Thyroid gland (tissue), 4 donors: ENCODE results near the gene AP2B1.

Experiments
- CTCF ChIP-seq, 6 experiments: fragments of 200-600 bp in 3 of 6; fragments of 450-650 bp in 3 of 6; sonication (generic) in 3 of 6; IDR thresholded peaks; one replicate each; pipeline ENCODE4 v1.5.1; 2016 to 2019; ENCODE audit warnings: antibody characterized with exemption in 6 of 6, mild to moderate bottlenecking in 2 of 6, inconsistent platforms in 1 of 6, moderate library complexity in 1 of 6
- POLR2A ChIP-seq, 2 donors: fragments of 450-650 bp; IDR thresholded peaks; one replicate each; pipeline ENCODE4 v1.6.1; 2017; ENCODE audit warnings: antibody characterized with exemption in 2 of 2, mild to moderate bottlenecking in 2 of 2, moderate library complexity in 1 of 2

GRCh38 chr17:35621768-35622167 is 34.6 kb downstream of the AP2B1 start:
- TF ChIP-seq CTCF (IDR thresholded peaks at IDR 0.05): no peak
- TF ChIP-seq POLR2A (IDR thresholded peaks at IDR 0.05): no peak
